NCI-H526 treated with DMSO at 0.1 percent for 48 hours (cell line): ENCODE data around the gene ZNF629.

ENCODE experiments used
- DNase-seq: peaks from one replicate; lab custom pipeline; 2025; lab: John Stamatoyannopoulos, UW

The ZNF629 gene

GRCh38 chr16:30748634-30749445 is 38.2 kb downstream of the ZNF629 start:
- DNase-seq = no peak

- DNase-seq = peak; percentile 97
Observed at GRCh38 chr16:30747799-30748633, 39.0 kb downstream of the ZNF629 start, which contains the start of gene PHKG2. TSS of gene PHKG2 (plus strand) at chr16:30748425. CDS start at chr16:30748821, 396 bp downstream.

- no peak for DNase-seq
Observed at GRCh38 chr16:30747331-30747730, 39.7 kb downstream of the ZNF629 start.

- no peak for DNase-seq
Observed at GRCh38 chr16:30746638-30747175, 40.3 kb downstream of the ZNF629 start.

- DNase-seq = no peak
Observed at GRCh38 chr16:30745082-30745481, 41.9 kb downstream of the ZNF629 start.

GRCh38 chr16:30744183-30744582 is 42.8 kb downstream of the ZNF629 start:
- DNase-seq = no peak

GRCh38 chr16:30743716-30744115 is 43.3 kb downstream of the ZNF629 start:
- no peak for DNase-seq

GRCh38 chr16:30741461-30741914 is 45.5 kb downstream of the ZNF629 start:
- no peak for DNase-seq

GRCh38 chr16:30740364-30741251 is 46.4 kb downstream of the ZNF629 start:
- peak; percentile 30 for DNase-seq

GRCh38 chr16:30738984-30739951 is 47.7 kb downstream of the ZNF629 start:
- no peak for DNase-seq

- DNase-seq = no peak
Observed at GRCh38 chr16:30737794-30738648, 49.0 kb downstream of the ZNF629 start.

- DNase-seq = no peak
Observed at GRCh38 chr16:30736995-30737793, 49.8 kb downstream of the ZNF629 start.

- DNase-seq = no peak
Observed at GRCh38 chr16:30731411-30731810, 55.6 kb downstream of the ZNF629 start.

GRCh38 chr16:30728899-30729672 is 57.9 kb downstream of the ZNF629 start:
- DNase-seq = no peak
